NCI-H1694 (cell line): ENCODE measurements around the gene KIAA0513.
A peak's percentile ranks its signal among the peaks of the same experiment; 100 is the strongest.
"Not testable (repeated sequence)": the region's sequence is repeated elsewhere in the genome, so short reads cannot be mapped to it uniquely, and the experiment has no call there.

Experiments
- DNase-seq: peaks from one replicate; lab custom pipeline; 2025; lab: John Stamatoyannopoulos, UW

Gene KIAA0513

GRCh38 chr16:85114909-85115567 is 87.4 kb downstream of the KIAA0513 start:
- peak; percentile 59 for DNase-seq

GRCh38 chr16:85117418-85117817 is 89.8 kb downstream of the KIAA0513 start:
- no peak for DNase-seq

- no peak for DNase-seq
Measured at GRCh38 chr16:85120006-85120340, 92.4 kb downstream of the KIAA0513 start.

- DNase-seq, result not testable (repeated sequence)
Measured at GRCh38 chr16:85123441-85123840, 95.8 kb downstream of the KIAA0513 start.

GRCh38 chr16:85123891-85124635 is 96.5 kb downstream of the KIAA0513 start:
- DNase-seq, result no peak

- DNase-seq, result peak; percentile 65
Measured at GRCh38 chr16:85124636-85125346, 97.2 kb downstream of the KIAA0513 start.

GRCh38 chr16:85125570-85126393 is 98.2 kb downstream of the KIAA0513 start:
- no peak for DNase-seq

- peak; percentile 73 for DNase-seq
Measured at GRCh38 chr16:85126394-85126704, 98.8 kb downstream of the KIAA0513 start.

- peak; percentile 88 for DNase-seq
Measured at GRCh38 chr16:85126705-85127378, 99.2 kb downstream of the KIAA0513 start.

GRCh38 chr16:85127379-85127723 is 99.8 kb downstream of the KIAA0513 start:
- DNase-seq, result no peak

- DNase-seq, result no peak
Measured at GRCh38 chr16:85128079-85128837, 100.7 kb downstream of the KIAA0513 start.

- DNase-seq, result peak; percentile 55
Measured at GRCh38 chr16:85129876-85130704, 102.5 kb downstream of the KIAA0513 start.

- DNase-seq, result no peak
Measured at GRCh38 chr16:85130705-85131028, 103.1 kb downstream of the KIAA0513 start.

- no peak for DNase-seq
Measured at GRCh38 chr16:85132456-85133289, 105.1 kb downstream of the KIAA0513 start.

- DNase-seq, result no peak
Measured at GRCh38 chr16:85133290-85133599, 105.7 kb downstream of the KIAA0513 start.

- no peak for DNase-seq
Measured at GRCh38 chr16:85134076-85134788, 106.6 kb downstream of the KIAA0513 start.

GRCh38 chr16:85134789-85135142 is 107.2 kb downstream of the KIAA0513 start:
- DNase-seq, result no peak

- no peak for DNase-seq
Measured at GRCh38 chr16:85136213-85136701, 108.7 kb downstream of the KIAA0513 start.
